Esophagus mucosa (tissue), 1 donor: Measurements from ENCODE around the gene LRFN3. TPM values are rescaled to one million over a fixed set of nuclear protein-coding genes. Genes with fewer than 3 reads are reported as not detected.
"Not testable (repeated sequence)": the region's sequence is repeated elsewhere in the genome, so short reads cannot be mapped to it uniquely, and the experiment has no call there.

ENCODE experiments used
- ATAC-seq: fragments of 200-7000 bp; cut with Tn5 transposase; one replicate; pipeline ENCODE4 v1.9.1; 2020
- total RNA-seq: library from RNA; stranded (reverse); gene quantifications from one replicate; pipeline ENCODE4 v1.2.4, GENCODE V29; 2023
- donor health status: DM: yes; HTN: yes; CAD: no.

Gene LRFN3
- total RNA-seq, 1 donor from 2014 or later = 7.7 TPM

DNA sequence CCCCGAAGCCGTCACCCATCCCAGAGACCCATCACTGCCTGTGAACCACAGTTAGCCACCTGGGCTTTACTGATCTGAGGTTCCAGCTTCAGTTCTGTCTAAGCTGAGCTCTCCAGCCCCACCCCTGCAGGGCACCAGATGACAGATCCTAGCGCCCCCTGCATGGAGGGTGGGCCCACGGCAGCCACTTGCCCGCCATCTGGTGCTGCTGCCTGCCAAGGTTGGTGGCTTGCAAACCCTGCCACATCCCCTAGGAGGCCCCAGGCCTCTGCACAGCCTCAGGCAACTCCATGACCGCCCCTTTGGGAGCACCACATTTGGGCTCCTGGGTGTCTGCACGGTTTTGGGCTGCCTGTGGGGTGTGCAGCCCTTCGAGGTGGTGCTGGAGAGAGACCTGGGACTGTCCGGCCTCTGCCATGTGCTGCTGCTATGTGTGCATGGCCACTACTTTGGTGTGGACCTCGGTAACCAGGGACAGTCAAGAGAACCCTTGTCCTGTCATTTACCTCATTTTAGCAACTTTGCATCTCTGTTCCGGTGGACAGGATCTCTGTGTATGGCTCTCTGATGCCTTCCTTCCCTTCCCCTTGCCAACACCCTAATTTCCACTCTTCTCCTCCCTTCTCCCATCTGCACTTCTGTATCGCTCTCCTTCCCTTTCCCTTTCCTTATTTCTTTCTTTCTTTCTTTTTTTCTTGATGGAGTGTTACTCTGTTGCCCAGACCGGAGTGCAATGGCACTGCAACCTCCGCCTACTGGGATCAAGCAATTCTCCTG is 41.5 kb downstream of the LRFN3 start:
- no peak for ATAC-seq

DNA sequence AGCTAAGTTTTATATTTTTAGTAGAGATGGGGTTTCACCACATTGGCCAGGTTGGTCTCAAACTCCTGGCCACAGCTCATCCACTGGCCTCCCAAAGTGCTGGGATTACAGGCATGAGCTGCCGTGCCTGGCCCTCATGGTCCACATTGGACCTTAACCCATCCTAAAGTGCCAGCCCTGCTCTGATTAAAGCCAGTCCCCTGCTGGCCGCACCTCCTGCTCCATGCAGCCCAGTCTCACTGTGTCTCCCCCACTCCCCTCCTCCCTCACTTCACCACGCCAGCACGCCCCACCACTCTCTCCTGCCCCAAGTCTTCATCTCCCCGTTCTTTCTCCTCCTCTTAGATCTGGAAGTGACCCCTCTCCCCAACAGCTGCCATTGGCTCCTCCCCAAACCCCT is 42.1 kb downstream of the LRFN3 start:
- no peak for ATAC-seq

DNA sequence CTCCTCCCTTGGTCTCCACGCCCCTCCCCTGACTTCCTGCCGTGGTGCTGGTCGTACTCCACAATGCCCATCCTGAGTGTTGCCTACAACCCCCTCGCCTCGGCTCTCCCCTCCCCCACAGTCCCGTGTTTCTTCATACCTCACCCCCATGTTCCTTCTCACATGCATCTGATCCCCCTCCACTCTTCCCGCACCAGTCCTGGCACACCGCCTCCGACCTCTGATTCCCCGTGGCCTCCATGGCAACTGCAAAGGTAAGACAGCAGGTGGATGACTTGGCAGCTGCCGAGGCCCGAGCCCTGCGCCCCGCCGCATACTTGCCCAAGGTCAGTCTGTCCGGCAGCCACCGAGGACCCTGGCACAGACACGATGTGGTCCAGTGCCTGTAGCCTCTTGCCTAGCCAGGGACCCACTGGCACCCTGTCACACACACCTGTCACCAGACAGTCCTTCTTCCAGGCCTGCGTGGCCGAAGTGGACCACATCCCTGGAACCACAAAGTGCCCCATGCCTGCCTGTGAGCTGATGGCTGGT is 42.7 kb downstream of the LRFN3 start:
- no peak for ATAC-seq

DNA sequence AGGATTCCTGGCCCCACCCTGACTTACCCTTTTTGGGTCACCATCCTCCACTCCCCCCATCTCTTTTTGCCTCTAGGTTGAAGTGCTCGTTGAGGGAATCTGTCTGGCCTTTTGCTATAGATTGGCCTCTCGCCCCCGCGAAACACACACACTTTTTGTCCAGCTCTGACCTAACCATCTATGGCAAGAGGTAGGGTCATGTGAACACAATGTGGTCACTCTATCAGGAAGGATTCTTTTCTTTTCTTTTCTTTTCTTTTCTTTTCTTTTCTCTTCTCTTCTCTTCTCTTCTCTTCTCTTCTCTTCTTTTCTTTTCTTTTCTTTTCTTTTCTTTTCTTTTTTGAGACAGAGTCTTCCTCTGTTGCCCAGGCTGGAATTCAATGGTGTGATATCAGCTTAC is 44.8 kb downstream of the LRFN3 start:
- not testable (repeated sequence) for ATAC-seq

DNA sequence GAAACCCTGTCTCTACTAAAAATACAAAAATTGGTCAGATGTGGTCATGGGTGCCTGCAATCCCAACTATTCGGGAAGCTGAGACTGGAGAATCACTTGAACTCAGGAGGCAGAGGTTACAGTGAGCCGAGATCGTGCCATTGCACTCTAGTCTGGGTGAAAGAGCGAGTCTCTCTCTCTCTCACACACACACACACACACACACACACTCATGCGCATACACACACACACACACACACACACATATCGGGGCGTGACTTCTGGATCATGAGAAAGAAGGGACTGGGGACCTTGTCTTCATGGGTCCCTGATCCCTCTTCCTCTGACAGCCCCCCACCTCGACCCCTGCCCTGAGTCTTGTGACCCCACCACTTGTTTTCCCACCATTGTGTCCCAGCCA is 47.0 kb downstream of the LRFN3 start:
- no peak for ATAC-seq

DNA sequence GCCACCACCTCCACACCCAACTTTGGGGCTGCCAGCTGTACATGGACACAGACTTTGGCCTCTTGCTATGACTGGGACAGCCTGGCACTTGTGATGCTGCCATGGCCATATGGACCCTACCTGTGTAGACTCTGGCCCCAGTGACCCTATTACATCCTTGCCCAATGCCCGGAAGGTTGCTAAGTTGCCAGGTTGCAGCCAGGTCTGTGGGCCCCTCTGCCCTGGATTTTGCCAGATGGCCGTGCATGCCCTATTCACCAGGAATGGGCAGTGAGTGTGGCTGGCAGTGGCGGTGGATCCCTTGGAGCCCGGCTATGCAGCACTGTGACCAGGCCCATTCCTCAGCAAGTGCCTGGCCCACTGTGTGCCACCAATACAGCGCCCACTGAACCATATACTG is 49.9 kb downstream of the LRFN3 start:
- no peak for ATAC-seq

DNA sequence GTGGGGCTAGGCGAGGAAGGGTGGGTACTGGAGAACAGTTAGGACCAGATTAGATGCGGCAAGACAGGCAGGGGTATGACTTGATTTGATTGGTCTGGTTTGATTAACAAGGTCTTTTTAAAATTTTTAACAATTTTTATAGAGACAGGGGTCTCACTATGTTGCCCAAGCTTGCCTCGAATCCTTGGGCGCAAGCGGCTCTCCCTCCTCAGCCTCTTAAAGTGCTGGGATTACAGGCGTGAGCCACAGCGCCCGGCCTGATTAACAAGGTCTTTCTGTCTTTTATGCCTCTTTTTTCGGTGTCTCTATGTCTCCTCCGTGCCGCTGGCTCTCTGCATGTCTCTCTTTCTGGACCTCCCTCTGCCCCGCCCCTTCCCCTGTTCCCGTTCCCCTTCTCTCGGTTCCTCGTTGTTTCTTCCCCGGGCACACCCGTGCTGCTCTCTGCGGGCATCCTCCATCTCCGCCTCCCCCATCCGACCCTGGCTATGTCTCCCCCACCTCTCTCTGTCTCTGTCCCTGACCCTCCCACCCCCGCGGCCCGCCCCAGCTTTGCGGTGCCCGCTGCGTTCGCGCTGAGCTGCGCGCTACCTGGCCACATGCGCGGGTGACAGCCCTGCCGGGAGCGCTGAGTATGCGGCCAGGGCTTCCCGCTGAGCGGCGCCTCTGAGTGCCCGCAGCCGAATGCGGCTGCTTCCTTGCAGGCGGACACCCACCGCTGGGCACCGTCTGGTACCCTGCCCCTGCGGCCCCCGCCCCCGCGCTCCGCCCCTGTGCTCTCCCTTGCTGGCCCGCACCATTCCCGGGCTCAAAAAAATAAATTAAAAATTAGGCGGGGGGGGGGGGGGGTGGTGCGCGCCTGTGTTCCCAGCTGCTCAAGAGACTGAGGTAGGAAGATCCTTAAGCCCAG is 50.7 kb downstream of the LRFN3 start:
- no peak for ATAC-seq

DNA sequence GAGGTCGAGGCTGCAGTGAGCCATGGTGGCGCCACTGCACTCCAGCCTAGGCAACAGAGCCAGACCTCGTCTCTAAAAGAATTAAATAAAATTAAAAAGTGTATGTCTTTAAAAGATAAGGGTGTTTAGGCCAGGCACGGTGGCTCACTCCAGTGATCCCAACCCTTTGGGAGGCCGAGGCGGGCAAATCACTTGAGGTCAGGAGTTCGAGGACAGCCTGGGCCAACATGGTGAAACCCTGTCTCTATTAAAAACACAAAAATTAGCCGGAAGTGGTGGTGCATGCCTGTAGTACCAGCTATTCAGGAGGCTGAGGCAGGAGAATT is 51.4 kb downstream of the LRFN3 start:
- no peak for ATAC-seq

DNA sequence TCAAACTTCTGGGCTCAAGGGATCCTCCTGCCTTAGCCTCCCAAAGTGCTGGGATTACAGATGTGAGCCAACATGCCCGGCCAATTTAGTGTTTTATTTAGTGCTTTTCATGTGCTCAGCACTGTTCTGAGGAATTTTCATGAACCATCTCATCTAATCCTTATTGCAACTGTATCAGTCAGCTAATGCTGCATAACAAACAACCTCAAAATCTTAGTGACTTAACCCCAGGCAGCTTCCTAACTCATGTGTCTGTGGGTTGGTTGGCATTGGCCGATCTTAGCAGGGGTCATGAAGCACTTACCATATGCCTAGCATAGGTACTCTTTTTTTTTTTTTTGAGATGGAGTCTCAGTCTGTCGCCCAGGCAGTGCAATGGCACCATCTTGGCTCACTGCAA is 52.6 kb downstream of the LRFN3 start:
- ATAC-seq = no peak

DNA sequence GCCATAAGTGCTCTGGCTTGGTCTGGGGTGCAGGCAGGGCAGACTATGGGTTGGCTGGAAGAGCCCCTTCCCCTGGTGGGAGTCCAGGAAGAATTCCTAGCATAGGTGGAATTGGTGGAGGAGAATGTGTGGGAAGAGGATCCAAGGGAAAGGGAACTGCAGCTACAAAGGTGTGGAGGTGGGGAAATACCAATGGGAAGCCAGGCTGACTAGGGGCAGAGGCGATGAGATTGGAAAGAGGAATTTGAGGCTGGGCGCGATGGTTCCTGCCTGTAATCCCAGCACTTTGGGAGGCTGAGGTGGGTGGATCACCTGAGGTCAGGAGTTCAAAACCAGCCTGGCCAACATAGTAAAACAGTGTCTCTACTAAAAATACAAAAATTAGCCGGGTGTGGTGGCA is 54.0 kb downstream of the LRFN3 start:
- ATAC-seq = no peak

DNA sequence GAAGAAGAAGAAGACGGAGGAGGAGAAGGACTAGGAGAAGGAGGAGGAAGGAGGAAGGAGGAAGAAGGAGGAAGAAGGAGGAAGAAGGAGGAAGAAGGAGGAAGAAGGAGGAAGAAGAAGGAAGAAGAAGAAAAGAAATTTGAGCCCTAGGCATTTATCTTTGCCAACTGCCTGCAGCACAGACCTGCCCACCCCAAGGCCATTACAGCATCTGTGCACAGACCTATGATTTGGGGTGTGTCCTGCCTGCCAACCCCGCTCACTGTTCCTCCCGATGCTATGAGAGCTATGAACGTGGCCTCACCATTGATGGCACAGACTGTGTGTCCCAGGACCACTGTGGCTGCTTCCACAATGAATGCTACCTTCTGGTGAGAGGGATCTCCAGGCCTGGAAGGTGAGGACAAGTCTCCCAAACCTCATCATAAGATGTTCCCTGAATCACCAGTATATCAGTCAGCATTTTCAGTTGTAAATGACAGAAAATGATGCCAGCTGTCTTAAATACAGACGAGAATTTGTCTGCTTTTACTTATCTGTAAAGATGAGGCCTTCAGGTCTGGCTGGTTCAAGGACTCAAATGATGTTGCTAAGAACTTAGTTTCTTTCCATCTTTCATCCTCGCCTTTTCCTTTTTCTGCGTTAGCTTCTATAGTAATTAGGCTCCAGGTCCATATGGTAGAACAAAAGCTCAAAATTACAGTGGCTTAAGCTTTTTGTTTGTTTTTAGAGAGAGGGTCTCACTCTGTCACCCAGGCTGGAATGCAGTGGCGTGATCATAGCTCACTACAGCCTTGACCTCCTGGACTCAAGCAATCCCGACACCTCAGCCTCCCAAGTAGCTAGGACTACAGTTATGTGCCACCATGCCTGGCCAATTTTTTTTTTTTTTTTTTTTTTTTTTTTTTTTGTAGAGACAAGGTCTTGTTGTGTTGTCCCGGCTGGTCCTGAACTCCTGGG is 54.9 kb downstream of the LRFN3 start:
- ATAC-seq = no peak

DNA sequence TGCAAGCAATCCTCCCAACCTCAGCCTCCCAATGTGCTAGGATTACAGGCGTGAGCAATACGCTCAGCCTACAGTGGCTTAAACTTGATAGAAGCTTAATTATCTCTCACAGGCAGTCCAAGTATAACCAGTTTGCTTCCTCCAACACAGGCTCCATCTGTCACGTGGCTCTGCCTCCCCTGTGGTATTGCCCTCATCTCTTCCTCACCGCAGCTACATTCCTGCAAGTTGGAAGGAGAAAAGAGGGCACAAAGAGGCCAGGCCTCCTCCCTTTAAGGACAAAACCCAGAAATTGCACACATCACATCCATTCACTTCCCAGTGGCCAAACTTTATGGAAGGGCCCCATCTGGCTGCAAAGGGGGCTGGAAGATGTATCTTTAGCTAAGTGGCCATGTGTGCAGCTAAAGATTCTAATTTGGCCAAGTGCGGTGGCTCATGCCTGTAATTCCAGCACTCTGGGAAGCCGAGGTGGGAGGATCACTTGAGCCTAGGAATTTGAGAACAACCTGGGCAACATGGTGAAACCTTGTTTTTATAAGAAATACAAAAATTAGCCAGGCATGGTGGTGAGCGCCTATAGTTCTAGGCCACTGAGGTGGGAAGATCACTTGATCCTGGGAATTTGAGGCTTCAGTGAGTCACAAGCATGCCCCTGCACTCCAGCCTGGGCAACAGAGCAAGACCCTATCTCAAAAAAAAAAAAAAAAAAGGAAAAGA is 55.7 kb downstream of the LRFN3 start:
- no peak for ATAC-seq

DNA sequence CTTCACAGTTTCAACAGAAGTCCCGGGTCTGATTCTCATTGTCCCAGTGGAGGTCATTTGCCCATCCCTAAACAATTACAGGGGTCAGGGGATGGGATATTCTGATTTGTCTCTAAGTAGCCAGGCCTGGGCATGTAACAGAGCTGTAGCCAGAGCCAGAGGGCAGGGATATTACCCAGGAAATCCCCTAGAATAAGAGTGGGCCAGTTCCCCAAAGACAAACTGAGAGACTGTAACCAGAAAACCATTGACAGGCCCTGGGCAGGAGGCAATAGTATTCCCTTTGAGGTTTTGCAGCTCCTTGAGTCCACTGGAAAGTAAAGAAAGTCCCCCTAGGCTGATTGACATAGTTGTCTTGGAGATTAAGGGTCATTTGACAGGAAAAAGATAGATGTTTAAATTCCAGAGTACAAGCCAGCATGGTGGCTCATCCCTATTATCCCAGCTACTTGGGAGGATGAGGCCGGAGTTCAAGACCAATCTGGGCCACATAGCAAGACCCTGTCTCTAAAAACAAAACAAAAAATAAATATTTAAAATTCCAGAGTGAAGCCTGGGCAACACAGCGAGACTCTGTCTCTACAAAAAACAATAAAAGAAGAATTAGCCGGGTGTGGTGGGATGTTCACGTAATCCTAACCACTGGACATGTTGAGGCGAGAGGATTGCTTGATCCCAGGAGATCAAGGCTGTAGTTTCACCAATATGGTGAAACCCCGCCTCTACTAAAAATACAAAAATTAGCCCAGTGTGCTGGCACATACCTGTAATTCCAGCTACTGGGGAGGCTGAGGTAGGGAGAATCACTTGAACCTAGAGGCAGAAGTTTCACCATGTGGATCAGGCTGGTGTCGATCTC is 57.0 kb downstream of the LRFN3 start:
- no peak for ATAC-seq

DNA sequence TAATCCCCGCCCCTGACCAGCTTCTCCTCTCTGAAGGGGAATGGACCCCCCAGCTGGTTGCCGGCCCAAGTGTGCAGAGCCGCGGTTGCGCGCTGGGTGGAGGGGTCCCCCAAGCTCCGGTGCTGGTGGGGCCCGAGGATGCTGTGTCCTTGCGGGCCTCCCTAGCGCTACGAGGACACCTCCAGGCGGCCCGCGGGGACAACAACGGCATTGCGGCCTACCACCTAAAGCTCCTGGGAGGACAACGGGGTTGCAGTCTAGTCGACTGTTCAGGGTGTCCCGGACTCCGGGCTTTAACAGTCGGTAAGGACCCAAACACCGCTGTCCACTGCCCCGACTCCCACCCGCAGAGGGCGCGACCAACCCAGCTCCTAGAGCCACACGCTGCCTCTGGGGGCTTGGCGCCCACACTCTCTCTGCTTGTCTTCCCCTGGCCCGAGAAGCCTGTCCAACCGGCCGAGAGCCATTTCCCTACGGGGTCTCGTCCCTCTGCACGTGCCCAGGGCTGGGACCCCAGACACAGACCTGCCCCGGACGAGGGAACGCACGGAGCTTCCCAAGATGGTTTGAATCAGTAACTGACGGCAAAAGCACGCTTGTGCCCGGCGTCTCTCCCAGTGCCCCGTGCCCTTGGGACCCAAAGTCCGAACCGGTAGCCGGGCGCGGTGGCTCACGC is 57.9 kb downstream of the LRFN3 start:
- ATAC-seq = no peak

Other genes starting within 250 kb of the LRFN3 start
- not detected for gene ZBTB32, start 231.8 kb upstream of the LRFN3 start, total RNA-seq
- 21.1 TPM for gene KMT2B, start 218.4 kb upstream of the LRFN3 start, total RNA-seq
- 2.4 TPM for gene IGFLR1, start 193.9 kb upstream of the LRFN3 start, total RNA-seq
- 10.1 TPM for gene U2AF1L4, start 191.0 kb upstream of the LRFN3 start, total RNA-seq
- gene PSENEN, start 190.7 kb upstream of the LRFN3 start, total RNA-seq = 56.9 TPM
- 3.0 TPM for gene LIN37, start 187.8 kb upstream of the LRFN3 start, total RNA-seq
- 2.6 TPM for gene HSPB6, start 179.3 kb upstream of the LRFN3 start, total RNA-seq
- 14.7 TPM for gene PROSER3, start 178.2 kb upstream of the LRFN3 start, total RNA-seq
- 3.9 TPM for gene ARHGAP33, start 160.8 kb upstream of the LRFN3 start, total RNA-seq
- not detected for gene PRODH2, start 123.5 kb upstream of the LRFN3 start, total RNA-seq
- not detected for gene NPHS1, start 83.9 kb upstream of the LRFN3 start, total RNA-seq
- 0.24 TPM for gene KIRREL2, start 79.5 kb upstream of the LRFN3 start, total RNA-seq
- gene APLP1, start 67.8 kb upstream of the LRFN3 start, total RNA-seq = 0.84 TPM
- gene NFKBID, start 35.8 kb upstream of the LRFN3 start, total RNA-seq = 4.2 TPM
- gene HCST, start 33.8 kb upstream of the LRFN3 start, total RNA-seq = 0.96 TPM
- 4.1 TPM for gene TYROBP, start 28.1 kb upstream of the LRFN3 start, total RNA-seq
- gene SDHAF1, start 58.8 kb downstream of the LRFN3 start, total RNA-seq = 10.2 TPM
- 0.88 TPM for gene SYNE4, start 72.4 kb downstream of the LRFN3 start, total RNA-seq
- gene ALKBH6, start 77.8 kb downstream of the LRFN3 start, total RNA-seq = 12.3 TPM
- 1.3 TPM for gene CLIP3, start 96.5 kb downstream of the LRFN3 start, total RNA-seq
- gene THAP8, start 117.9 kb downstream of the LRFN3 start, total RNA-seq = 3.0 TPM
- gene WDR62, start 118.5 kb downstream of the LRFN3 start, total RNA-seq = 2.4 TPM
- gene OVOL3, start 174.8 kb downstream of the LRFN3 start, total RNA-seq = not detected
- gene POLR2I, start 178.5 kb downstream of the LRFN3 start, total RNA-seq = 72.0 TPM
- 81.5 TPM for gene TBCB, start 179.1 kb downstream of the LRFN3 start, total RNA-seq
- 953 TPM for gene CAPNS1, start 203.7 kb downstream of the LRFN3 start, total RNA-seq
- 3.5 TPM for gene COX7A1, start 216.1 kb downstream of the LRFN3 start, total RNA-seq